BE2C (cell line): ENCODE measurements around the gene CDH4.

Experiments used
- DNase-seq: peaks from one replicate; pipeline ENCODE4 v3.0.0-alpha.2; 2020
- H3K27me3 ChIP-seq: fragments of 250-450 bp; sonication (Bioruptor Pico); 2 replicates; pipeline ENCODE4 v1.5.1; 2020; ENCODE audit warnings: mild to moderate bottlenecking
- H3K36me3 ChIP-seq: fragments of 250-450 bp; sonication (Bioruptor Pico); 2 replicates; pipeline ENCODE4 v1.5.1; 2020; ENCODE audit warnings: mild to moderate bottlenecking
- H3K4me1 ChIP-seq: fragments of 250-450 bp; sonication (Bioruptor Pico); 2 replicates; pipeline ENCODE4 v1.5.1; 2020
- H3K4me3 ChIP-seq: 2 replicates; pipeline ENCODE4 v1.5.1; 2011; ENCODE audit warnings: low read depth, low read length
- H3K9me3 ChIP-seq: fragments of 250-450 bp; sonication (Bioruptor Pico); 2 replicates; pipeline ENCODE4 v1.5.1; 2020
- TF ChIP-seq, protein P1 (sequence below): IDR thresholded peaks from 2 replicates; pipeline ENCODE4 v1.5.1; 2012; ENCODE audit warnings: mild to moderate bottlenecking, low read depth, low read length

Gene CDH4

GRCh38 chr20:61281286-61281795 is 29.3 kb downstream of the CDH4 start:
- Histone ChIP-seq H3K27me3 (no peaks in the 10 kb centered on the region), H3K4me3 (no peak overlapping the region)
- TF ChIP-seq, protein P1, sequence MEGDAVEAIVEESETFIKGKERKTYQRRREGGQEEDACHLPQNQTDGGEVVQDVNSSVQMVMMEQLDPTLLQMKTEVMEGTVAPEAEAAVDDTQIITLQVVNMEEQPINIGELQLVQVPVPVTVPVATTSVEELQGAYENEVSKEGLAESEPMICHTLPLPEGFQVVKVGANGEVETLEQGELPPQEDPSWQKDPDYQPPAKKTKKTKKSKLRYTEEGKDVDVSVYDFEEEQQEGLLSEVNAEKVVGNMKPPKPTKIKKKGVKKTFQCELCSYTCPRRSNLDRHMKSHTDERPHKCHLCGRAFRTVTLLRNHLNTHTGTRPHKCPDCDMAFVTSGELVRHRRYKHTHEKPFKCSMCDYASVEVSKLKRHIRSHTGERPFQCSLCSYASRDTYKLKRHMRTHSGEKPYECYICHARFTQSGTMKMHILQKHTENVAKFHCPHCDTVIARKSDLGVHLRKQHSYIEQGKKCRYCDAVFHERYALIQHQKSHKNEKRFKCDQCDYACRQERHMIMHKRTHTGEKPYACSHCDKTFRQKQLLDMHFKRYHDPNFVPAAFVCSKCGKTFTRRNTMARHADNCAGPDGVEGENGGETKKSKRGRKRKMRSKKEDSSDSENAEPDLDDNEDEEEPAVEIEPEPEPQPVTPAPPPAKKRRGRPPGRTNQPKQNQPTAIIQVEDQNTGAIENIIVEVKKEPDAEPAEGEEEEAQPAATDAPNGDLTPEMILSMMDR: no peak

DNA sequence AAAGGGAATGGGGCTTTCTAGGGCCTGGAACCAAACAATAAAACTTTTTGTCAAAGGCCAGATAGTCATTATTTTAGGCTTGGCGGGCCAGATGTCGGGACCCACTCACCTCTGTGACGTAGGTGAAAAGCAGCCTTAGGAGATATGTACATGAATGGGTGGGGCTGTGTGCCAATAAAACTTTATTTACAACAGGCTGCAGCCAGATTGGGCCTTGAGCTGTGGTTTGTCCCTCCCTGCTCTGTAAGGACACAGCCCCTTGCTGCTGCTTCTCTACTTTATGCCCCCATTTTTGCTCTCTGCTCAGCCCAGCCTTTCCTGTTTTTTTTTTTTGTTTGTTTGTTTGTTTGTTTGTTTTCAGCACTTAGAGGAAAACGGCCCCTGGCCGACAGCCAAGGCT is 32.7 kb downstream of the CDH4 start:
- DNase-seq: no peak
- TF ChIP-seq, protein P1: no peak
- H3K27me3 ChIP-seq: no peaks in the 10 kb centered on the region
- no peaks in the 10 kb centered on the region for H3K36me3 ChIP-seq
- H3K4me3 ChIP-seq: no peak overlapping the region
- H3K4me1 ChIP-seq: no peaks in the 10 kb centered on the region
- H3K9me3 ChIP-seq: peaks cover 3% of the 10 kb centered on the region; the same call in 1 of the 2 replicates

More at GRCh38 chr20:61281286-61281795, 29.3 kb downstream of the CDH4 start:
- H3K9me3 ChIP-seq: peaks cover 3% of the 10 kb centered on the region; the same call in 1 of the 2 replicates
- no peak for DNase-seq
- no peaks in the 10 kb centered on the region for H3K4me1 ChIP-seq
- no peaks in the 10 kb centered on the region for H3K36me3 ChIP-seq

- Histone ChIP-seq H3K27me3 (no peaks in the 10 kb centered on the region), H3K4me1 (no peaks in the 10 kb centered on the region), H3K4me3 (no peak overlapping the region), H3K9me3 (peaks cover 3% of the 10 kb centered on the region; the same call in 1 of the 2 replicates), H3K36me3 (no peaks in the 10 kb centered on the region)
- TF ChIP-seq, protein P1: no peak
- DNase-seq: no peak
Observed at GRCh38 chr20:61285152-61285645, 33.1 kb downstream of the CDH4 start.

DNA sequence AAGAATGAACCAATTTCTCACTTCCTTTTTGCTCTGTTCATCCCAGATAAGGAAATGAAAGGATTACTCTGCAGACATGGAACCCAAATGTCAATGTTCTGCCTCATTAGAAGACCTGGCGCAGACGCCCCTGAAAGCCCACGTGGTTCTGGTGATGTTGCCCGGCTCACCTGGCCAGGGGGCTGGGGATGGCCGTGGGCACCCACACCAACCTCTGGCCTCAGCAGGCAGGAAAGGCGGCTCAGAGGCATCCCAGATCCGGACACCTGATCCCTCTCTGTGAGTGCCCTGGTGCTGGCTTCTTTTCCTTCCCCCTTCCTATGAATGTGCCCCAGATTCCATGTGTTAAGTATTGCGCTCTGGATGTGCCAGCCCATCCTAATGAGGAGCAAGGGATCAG is 33.6 kb downstream of the CDH4 start:
- H3K36me3 ChIP-seq: no peaks in the 10 kb centered on the region
- TF ChIP-seq, protein P1: no peak
- H3K4me1 ChIP-seq: no peaks in the 10 kb centered on the region
- peaks cover 3% of the 10 kb centered on the region; the same call in 1 of the 2 replicates for H3K9me3 ChIP-seq
- H3K4me3 ChIP-seq: no peak overlapping the region
- H3K27me3 ChIP-seq: no peaks in the 10 kb centered on the region
- DNase-seq: no peak

- Histone ChIP-seq H3K27me3 (no peaks in the 10 kb centered on the region), H3K9me3 (peaks cover 3% of the 10 kb centered on the region; the same call in 1 of the 2 replicates), H3K4me1 (no peaks in the 10 kb centered on the region), H3K4me3 (no peak overlapping the region), H3K36me3 (no peaks in the 10 kb centered on the region)
- TF ChIP-seq, protein P1: no peak
- no peak for DNase-seq
Observed at GRCh38 chr20:61287583-61288275, 35.7 kb downstream of the CDH4 start.

GRCh38 chr20:61288331-61288784 is 36.3 kb downstream of the CDH4 start:
- Histone ChIP-seq H3K4me1 (no peaks in the 10 kb centered on the region), H3K36me3 (no peaks in the 10 kb centered on the region), H3K27me3 (no peaks in the 10 kb centered on the region), H3K9me3 (peaks cover 3% of the 10 kb centered on the region; the same call in 1 of the 2 replicates), H3K4me3 (no peak overlapping the region)
- TF ChIP-seq, protein P1: no peak
- DNase-seq: no peak
